HG02763 (cell line): ENCODE measurements around the gene SPTY2D1.
"Not testable (repeated sequence)": the region's sequence is repeated elsewhere in the genome, so short reads cannot be mapped to it uniquely, and the experiment has no call there.

Experiments
- ATAC-seq: cut with Tn5 transposase; IDR thresholded peaks from one replicate; pipeline ENCODE4 v1.9.1; 2021; ENCODE audit warnings: mild to moderate bottlenecking, moderate library complexity; ENCODE audit not compliant: unreplicated experiment

Gene SPTY2D1

DNA sequence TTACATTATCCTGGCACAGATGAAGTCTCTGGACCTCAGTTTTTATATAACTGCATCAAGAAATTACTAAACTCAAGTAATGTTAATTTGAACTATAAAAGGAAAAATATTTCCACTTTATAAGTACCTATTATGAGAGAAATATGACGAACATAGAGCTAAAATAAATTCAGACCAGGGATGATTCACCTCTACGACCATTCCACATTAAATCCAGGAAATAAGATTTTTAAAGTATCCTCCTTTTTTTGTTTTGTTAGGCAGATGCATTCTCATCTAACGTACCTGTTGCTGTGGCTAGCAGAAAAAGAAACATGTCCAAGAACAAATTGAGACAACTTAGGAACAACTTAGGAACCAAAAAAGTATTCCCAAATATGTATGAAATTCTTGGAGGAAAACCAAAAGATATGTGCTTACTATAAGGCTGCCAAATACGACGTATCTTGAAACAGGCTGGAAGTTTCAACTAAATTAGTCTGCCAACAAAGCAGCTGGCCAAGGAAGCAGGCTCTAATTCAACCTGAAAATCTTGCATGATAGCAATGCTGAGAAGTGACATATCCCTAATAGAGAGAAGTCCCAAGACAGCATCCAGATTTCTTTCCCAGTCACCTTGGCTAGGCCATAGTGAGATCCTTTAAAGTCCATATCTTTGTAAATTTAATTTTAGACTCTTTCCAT lies 15.7 kb downstream of the SPTY2D1 start:
- ATAC-seq, result no peak

DNA sequence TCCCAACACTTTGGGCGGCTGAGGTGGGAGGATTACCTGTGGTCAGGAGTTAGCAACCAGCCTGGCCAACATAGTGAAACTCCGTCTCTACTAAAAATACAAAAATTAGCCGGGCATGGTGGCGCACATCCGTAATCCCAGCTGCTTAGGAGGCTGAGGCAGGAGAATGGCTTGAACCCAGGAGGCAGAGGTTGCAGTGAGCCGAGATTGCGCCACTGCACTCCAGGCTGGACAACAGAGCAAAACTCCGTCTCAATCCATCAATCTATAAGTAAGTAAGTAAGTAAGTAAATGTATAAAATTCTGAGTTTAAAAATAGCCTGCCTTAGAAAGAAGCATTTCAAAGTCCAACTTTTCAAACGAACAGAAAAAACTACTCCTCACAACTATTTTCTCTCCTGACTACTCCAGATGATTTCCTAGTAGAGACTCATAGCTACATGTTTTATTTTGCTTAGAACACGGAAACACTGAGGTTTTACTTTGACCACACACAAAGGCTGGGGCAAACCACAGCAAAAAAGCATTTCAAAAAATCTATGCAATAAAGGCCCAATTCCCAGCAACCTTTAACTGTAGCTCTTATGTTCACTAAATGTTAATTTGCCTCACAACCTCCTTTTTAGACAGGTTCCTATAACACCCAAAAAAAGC lies 16.3 kb downstream of the SPTY2D1 start:
- ATAC-seq, result no peak

DNA sequence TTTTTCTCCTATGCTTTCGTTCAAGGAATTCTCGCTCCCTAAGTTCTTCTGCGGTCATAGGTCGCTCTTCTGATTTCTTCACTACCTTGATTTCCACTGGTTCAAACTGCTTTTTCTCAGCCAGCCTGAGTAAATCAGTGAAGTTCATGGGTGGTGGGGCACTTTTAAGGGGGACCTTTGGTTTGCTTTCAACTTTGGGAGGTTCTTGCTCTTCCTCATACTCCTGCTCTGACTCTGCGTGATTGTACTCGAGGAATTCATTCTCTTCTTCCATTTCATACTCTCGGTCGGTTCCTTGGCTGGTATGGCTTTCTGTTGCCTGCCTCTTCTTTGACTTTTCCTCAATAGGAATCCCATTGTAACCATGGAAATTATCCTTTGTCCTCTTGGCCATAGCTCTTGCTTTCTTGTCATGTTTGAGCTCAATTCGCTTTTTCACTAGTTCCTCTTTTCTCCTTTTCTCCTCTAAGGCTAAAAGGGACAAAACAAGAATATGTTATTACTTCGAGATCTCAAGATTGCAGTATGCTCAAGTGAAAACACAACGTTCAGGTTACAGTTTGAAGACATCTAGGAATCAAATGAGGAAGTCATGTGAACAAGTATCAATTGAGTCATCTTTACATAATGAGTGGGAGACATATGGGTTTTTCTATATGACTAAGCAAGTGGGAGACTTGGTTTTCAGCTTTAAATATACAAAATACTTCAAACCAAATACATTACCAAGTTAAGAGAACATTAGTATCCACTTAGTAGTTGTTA lies 18.3 kb downstream of the SPTY2D1 start:
- ATAC-seq, result peak; percentile 85

DNA sequence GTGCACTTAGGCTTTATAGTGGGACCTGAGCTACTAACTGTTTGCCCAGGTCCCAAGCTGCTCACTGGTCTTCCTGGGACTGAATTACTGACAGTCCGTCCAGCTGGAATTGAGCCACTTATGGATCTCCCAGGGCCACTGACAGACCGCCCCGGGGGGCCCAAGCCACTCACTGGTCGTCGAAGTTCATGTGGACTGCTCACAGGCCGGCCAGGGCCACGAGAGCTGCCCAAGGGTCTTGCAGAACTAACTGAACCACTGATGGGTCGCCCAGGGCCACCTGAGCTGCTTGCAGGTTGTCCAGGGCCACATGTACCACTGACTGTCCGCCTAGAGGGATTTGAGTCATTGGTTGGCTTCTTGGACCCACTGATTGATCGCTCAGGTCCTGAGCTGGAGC lies 19.5 kb downstream of the SPTY2D1 start:
- no peak for ATAC-seq

GRCh38 chr11:18612394-18612793 lies 21.7 kb downstream of the SPTY2D1 start:
- ATAC-seq, result no peak

DNA sequence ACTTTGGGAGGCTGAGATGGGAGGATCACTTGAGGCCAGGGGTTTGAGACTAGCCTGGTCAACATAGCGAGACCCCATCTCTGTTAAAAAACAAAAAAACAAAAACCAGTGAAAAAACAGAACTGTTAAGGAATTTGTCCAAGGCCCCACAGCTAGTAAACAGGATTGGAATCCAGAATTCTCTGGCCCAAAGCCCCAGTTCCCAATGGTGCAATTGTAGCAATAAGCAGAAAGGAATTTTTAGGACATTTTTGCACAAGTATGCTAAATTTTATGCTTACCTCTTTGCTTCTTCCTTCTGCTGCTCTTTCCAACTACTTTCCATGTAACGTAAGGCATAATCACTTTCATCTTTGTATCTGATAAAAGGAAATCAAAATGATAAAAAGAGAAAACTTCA lies 22.9 kb downstream of the SPTY2D1 start:
- no peak for ATAC-seq

DNA sequence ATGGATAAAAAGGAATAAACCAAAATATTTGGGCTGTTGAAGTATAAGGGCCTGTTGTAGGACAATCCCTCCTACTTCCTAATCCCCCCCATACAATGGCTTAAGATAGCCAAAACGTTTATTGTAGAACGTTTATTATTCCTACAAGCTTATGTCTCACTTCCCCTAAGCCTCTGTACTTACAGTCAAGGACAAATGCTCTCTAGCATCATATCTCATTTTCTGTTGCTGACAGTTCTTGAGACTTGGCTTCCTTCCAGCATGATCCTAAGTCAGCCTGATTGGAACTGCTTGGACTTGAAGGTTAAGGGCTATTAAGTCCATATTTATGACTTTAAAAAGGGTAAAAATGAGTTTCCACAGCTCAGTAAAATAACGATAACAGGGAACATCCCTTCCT lies 25.8 kb downstream of the SPTY2D1 start:
- ATAC-seq, result no peak

DNA sequence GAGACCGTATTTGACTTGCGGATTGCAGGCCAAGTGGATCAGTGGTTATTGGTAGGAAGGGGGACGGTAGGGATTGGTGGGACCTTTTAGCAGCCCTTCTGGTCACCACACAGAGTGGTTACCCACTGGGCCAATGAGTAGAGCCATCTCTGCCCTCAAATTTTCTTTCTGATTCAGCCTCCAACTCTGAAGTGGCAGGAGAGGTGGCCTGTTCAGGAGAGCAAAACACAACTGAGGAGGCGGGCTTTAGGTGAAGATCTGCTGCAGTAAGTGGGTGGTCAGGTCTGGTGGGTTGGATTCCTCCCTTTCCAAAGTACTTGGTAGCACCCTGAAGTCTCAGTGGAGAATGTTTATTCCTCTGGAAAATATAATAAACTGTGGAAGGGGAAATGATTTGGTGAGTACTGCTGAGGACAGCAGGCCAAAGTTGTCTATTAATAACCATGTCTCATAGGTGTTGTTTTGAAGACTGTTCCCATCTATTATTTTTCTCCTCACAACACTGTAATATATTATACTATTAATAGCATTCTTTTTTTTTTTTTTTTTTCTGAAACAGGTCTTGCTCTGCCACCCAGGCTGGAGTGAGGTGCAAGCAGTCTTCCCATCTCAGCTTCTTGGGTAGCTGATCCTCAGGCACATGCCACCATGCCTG lies 33.1 kb downstream of the SPTY2D1 start:
- ATAC-seq, result no peak

DNA sequence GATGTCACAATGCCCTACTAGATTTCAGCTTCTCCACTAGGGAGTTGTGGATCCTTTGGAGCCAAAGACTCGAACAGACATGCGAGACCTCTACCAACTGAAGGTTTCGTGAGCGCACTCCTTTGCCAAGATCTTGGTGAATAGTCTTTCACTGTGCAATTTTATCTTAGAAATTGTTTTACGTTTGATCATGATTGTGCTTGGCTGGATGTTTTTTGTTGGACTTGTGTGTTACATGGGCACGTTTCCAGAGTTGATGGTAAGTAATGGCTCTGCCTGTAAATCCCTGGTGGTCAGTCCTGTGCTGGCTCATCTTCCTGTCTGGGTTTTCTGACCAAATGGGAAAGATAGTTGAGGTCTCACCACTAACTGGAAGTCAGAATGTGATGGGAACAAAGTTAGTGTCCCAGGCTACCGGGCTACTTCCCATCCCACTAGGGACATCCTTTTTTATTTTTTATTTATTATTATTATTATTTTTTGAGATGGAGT lies 34.4 kb downstream of the SPTY2D1 start, which contains the start of gene MISFA:
Gene MISFA (plus strand): TSS at position 51 of the 492 bp plus-strand sequence. CDS start 140 bp downstream, at position 191.
- no peak for ATAC-seq

- ATAC-seq, result no peak
These were observed 39.0 kb downstream of the SPTY2D1 start for GRCh38 chr11:18594999-18595749.

DNA sequence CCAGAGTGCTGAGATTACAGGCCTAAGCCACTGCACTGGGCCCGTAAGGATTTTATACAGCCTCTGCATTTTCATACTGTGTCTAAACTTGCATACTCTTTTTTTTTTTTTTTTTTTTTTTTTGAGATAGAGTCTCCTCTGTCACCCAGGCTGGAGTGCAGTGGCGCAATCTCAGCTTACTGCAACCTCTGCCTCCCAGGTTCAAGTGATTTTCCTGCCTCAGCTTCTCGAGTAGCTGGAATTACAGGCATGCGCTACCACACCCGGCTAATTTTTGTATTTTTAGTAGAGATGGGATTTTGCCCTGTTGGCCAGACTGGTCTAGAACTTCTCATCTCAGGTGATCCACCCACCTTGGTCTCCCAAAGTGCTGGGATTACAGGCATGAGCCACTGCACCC lies 40.1 kb downstream of the SPTY2D1 start:
- not testable (repeated sequence) for ATAC-seq

DNA sequence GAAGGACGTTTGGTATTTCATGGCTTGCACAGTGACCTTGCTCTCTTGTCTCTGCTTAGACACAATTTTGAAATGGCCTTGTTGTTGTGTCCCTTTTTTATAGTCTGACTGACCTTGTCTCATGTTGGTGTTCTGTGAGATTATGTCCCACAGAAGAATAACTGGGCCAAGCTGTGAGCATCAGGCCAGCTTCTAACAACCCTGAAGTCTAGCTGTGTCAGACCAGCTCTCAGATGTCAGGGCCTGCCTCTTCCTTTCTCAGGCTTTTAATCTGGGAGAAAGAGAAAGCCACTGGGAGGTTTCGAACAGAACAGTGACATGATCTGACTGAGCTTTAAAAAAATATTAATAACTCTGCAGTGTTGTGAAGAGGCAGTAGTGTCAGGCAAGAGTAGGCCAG lies 43.6 kb downstream of the SPTY2D1 start:
- no peak for ATAC-seq

DNA sequence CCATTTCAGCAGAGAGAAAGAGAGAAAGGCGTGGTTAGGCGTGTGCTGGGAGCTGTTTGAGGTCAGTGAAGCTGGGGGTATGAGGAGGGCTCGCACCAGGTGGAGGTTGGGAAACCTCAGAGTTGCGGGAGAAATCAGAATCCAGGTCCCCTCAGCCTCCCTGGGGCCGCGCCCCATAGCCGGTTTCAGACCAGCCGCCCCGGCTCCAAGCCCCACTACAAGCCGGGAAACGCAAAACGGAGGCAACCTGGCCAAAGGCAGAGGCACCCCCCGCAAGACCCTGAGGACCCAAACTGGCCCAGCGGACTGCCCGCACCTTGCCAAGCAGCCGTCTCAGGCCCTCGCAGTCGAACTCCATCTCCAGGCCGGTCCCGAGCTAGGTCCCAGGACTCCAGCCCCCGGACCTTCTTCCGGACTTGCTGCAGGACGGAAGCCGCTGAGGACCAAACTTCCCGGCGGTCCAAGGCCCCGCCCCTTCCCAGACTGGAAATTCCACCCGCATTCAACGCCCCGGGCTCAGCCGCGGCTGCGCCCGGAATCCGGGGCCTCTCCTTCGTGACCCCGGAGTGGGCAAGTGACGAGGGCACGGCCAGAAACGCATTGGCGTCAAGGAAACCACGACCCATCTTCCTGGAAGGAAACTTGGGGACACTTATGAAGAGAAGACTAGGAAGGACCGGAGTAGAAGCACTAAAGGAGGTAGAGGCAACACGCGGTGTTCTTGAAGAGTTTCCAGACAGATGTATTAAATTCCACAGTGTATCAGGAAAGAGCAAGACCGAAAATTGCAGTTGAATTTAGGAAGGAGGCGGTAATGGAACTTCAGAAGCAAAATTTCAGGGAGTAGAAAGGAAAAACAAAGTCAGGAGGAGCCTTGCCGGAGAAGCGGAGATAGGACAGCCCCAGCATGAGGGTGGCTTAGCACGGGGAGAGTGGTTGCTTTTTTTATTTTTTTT lies 45.6 kb downstream of the SPTY2D1 start, which contains the start of gene UEVLD:
Gene UEVLD (minus strand): TSS at position 438 of the 956 bp plus-strand sequence. CDS start 80 bp downstream, at position 358.
- peak; percentile 76 for ATAC-seq

GRCh38 chr11:18581825-18582224 lies 52.3 kb downstream of the SPTY2D1 start:
- ATAC-seq, result no peak

GRCh38 chr11:18580113-18580766 lies 53.9 kb downstream of the SPTY2D1 start:
- no peak for ATAC-seq

- ATAC-seq, result no peak
These were observed 55.1 kb downstream of the SPTY2D1 start for GRCh38 chr11:18578975-18579598.

- no peak for ATAC-seq
These were observed 58.8 kb downstream of the SPTY2D1 start for GRCh38 chr11:18575361-18575760.

DNA sequence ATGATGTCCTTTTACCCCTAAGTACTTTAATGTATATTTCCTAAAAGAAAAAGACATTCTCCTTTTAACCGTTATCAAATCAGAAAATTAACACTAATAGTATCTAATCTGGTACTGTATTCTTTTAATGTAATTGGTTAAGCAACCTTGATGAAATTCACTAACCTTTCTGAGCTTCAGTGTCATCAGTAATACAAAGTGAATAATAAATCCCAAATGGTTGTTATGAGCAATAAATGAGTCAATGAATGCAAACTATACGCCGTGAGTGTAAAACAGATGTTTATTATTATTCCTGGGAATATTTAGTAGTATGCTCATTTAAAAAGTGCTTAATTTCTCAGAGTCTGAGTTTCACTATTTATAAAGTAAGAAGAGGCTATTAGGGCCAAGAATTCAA lies 67.1 kb downstream of the SPTY2D1 start:
- no peak for ATAC-seq
